T-helper 1 cell treated with Interleukin-12 subunit alpha and Interleukin-12 subunit beta and Interleukin-4 antibody, amounts not matched to agents 30 μg/mL and 1 μg/mL, for 36 hours (primary cell): Measurements from ENCODE around the gene ZNF181.
A peak's percentile ranks its signal among the peaks of the same experiment; 100 is the strongest.
"Not testable (repeated sequence)": the region's sequence is repeated elsewhere in the genome, so short reads cannot be mapped to it uniquely, and the experiment has no call there.

Source experiments
- H3K27ac Mint-ChIP-seq: one replicate; pipeline ENCODE4 v1.8.0; 2021; ENCODE audit warnings: mild to moderate bottlenecking, mixed read lengths
- H3K27me3 Mint-ChIP-seq: one replicate; pipeline ENCODE4 v1.8.0; 2021; ENCODE audit warnings: low read depth, mixed read lengths
- H3K36me3 Mint-ChIP-seq: one replicate; pipeline ENCODE4 v1.8.0; 2021; ENCODE audit warnings: low read depth, mixed read lengths
- H3K4me1 Mint-ChIP-seq: one replicate; pipeline ENCODE4 v1.8.0; 2021; ENCODE audit warnings: low read depth, mixed read lengths
- H3K4me3 Mint-ChIP-seq: one replicate; pipeline ENCODE4 v1.8.0; 2021; ENCODE audit warnings: mild to moderate bottlenecking, moderate library complexity, mixed read lengths
- H3K9me3 Mint-ChIP-seq: one replicate; pipeline ENCODE4 v1.8.0; 2021; ENCODE audit warnings: mixed read lengths

The ZNF181 gene

GRCh38 chr19:34733746-34734536, at the start of gene ZNF181:
ZNF181 (plus strand) TSS chr19:34734243; CDS start chr19:34735038, 795 bp downstream.
- Mint-ChIP-seq H3K9me3 (peaks cover 26% of the 10 kb centered on the region), H3K27ac (peak within 1 kb of the TSS; percentile 96), H3K27me3 (no peaks in the 10 kb centered on the region), H3K4me3 (peak within 1 kb of the TSS; percentile 95), H3K4me1 (peaks cover 22% of the 10 kb centered on the region), H3K36me3 (peaks cover 23% of the 10 kb centered on the region)

GRCh38 chr19:34685266-34685665, 48.8 kb upstream of the ZNF181 start:
- not testable (repeated sequence) for H3K27me3 Mint-ChIP-seq, H3K4me3 Mint-ChIP-seq, H3K4me1 Mint-ChIP-seq, H3K27ac Mint-ChIP-seq
- peaks cover 73% of the 10 kb centered on the region for H3K9me3 Mint-ChIP-seq
- H3K36me3 Mint-ChIP-seq = peaks cover 47% of the 10 kb centered on the region

GRCh38 chr19:34686455-34686854, 47.6 kb upstream of the ZNF181 start:
- peaks cover 37% of the 10 kb centered on the region for H3K36me3 Mint-ChIP-seq
- H3K9me3 Mint-ChIP-seq = peaks cover 73% of the 10 kb centered on the region
- H3K4me1 Mint-ChIP-seq = no peaks in the 10 kb centered on the region
- no peaks in the 10 kb centered on the region for H3K27me3 Mint-ChIP-seq
- H3K4me3 Mint-ChIP-seq = no peak overlapping the region
- no peak overlapping the region for H3K27ac Mint-ChIP-seq

- Mint-ChIP-seq H3K36me3 (peaks cover 30% of the 10 kb centered on the region), H3K9me3 (peaks cover 75% of the 10 kb centered on the region), H3K4me3 (no peak overlapping the region), H3K27ac (no peak overlapping the region), H3K27me3 (no peaks in the 10 kb centered on the region), H3K4me1 (no peaks in the 10 kb centered on the region)
These were observed 46.7 kb upstream of the ZNF181 start for GRCh38 chr19:34687348-34687747.

DNA sequence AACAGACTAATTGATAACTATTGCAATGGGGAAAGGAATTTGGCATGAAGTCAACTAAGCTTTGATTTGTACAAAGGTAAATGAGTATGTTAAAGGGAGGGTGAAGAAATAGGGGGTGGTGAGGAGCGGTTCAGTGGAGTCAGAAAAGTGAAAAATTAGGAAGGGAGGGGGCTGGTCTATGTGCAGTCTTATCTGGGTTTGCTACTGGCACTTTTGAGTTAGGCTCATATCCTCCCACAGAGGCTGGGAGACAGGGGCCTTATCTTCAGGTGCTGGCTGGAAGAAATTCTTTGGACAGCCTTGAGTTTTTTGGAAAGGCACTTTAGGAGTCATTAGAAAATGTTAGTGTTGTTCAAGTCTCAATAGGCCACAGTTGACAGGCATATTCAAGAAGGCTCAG, 45.5 kb upstream of the ZNF181 start:
- H3K36me3 Mint-ChIP-seq = peaks cover 20% of the 10 kb centered on the region
- no peaks in the 10 kb centered on the region for H3K4me1 Mint-ChIP-seq
- H3K9me3 Mint-ChIP-seq = peaks cover 68% of the 10 kb centered on the region
- H3K4me3 Mint-ChIP-seq = no peak overlapping the region
- no peaks in the 10 kb centered on the region for H3K27me3 Mint-ChIP-seq
- no peak overlapping the region for H3K27ac Mint-ChIP-seq

DNA sequence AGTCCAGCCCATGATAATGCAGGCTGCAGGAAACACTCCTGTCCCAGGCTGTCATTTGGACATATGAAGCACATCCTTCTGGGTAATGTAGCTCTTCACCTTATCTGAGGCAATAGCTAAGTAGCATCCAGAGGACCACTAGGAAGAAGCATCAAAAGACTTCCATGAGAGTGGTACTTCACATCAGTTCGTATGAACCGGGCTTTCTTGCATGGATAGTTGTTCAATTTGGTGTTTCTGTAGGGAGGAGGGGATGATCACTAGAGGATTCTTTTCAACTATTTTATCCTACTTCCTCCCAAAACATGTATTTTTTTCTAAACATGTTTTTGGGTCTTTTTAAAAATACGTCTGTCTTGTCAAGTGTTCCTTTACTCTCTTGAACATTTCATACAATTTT, 43.7 kb upstream of the ZNF181 start:
- Mint-ChIP-seq H3K4me3 (no peak overlapping the region), H3K36me3 (peaks cover 7% of the 10 kb centered on the region), H3K9me3 (peaks cover 62% of the 10 kb centered on the region), H3K27ac (no peak overlapping the region), H3K4me1 (no peaks in the 10 kb centered on the region), H3K27me3 (no peaks in the 10 kb centered on the region)

GRCh38 chr19:34692549-34692948, 41.5 kb upstream of the ZNF181 start:
- Mint-ChIP-seq H3K36me3 (peaks cover 1% of the 10 kb centered on the region), H3K27ac (no peak overlapping the region), H3K27me3 (no peaks in the 10 kb centered on the region), H3K4me3 (no peak overlapping the region), H3K9me3 (peaks cover 40% of the 10 kb centered on the region), H3K4me1 (no peaks in the 10 kb centered on the region)

DNA sequence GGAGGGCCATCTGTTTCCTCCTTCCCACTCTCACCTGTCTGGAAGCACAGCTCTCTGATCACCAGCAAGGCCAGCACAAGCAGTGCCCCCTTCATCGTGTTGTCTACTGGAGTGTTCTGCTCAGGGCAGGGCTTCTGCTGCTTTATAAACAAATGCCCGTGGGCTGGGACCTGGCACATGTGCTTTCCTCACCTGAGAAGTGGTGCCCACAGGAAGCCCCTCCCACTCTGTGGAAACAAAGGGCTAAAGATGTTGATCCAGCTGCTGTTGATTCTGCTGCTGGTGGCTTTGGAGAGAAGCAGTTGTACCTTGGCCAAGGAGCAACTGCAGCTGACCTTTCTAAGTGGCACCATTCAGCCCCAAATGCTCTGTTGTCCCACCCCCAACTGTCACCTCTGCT, 26.4 kb upstream of the ZNF181 start:
- Mint-ChIP-seq H3K9me3 (peaks cover 22% of the 10 kb centered on the region), H3K36me3 (no peaks in the 10 kb centered on the region), H3K4me1 (peaks cover 1% of the 10 kb centered on the region), H3K27ac (no peak overlapping the region), H3K27me3 (no peaks in the 10 kb centered on the region), H3K4me3 (no peak overlapping the region)

GRCh38 chr19:34711890-34712289, 22.2 kb upstream of the ZNF181 start:
- no peaks in the 10 kb centered on the region for H3K27me3 Mint-ChIP-seq
- no peak overlapping the region for H3K4me3 Mint-ChIP-seq
- peaks cover 32% of the 10 kb centered on the region for H3K9me3 Mint-ChIP-seq
- peaks cover 5% of the 10 kb centered on the region for H3K36me3 Mint-ChIP-seq
- peaks cover 1% of the 10 kb centered on the region for H3K4me1 Mint-ChIP-seq
- H3K27ac Mint-ChIP-seq = no peak overlapping the region

DNA sequence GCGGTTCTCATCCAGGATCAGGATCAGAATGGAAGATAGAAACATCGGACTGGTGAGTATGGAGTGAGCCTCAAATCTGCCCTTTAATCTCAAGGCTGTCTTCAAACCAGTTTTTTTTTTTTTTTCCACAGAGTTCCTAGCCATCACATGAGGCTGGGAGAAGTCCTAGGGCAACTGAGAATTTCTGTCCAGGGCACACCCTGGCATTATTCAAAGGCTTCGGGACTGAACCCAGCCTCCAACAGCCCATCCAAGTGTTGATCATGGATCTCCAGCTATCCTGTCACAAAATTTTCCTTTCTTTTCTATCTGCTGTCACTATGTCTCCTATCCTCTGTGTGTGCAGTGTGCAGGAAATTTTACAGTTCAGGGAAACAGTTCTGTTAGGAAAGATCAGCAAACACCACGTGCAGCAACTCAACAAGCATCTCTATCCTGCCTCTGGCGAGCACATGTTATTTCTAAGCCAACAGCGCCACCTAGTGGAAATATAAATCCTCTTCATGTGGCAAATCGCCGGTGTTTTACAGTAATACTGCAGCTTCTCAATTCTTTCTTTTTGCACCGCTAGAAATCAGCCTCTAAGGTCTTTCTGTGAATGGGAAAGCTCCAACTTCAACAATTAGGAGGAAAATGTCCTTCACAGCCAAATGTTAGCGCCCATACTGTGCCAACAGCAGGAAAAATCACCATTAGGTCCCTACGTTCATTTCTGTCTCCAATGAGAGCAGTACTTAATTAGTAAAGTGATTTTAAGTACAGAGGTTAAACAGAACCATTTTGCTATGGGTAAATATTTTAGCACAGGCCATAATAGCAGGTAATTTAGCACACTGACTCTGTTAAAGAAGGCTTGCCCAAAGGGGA, 21.4 kb upstream of the ZNF181 start:
- Mint-ChIP-seq H3K36me3 (peaks cover 5% of the 10 kb centered on the region), H3K27ac (no peak overlapping the region), H3K9me3 (peaks cover 32% of the 10 kb centered on the region), H3K4me3 (no peak overlapping the region), H3K4me1 (peaks cover 1% of the 10 kb centered on the region), H3K27me3 (no peaks in the 10 kb centered on the region)

- H3K4me1 Mint-ChIP-seq = peaks cover 1% of the 10 kb centered on the region
- H3K36me3 Mint-ChIP-seq = peaks cover 5% of the 10 kb centered on the region
- H3K4me3 Mint-ChIP-seq = no peak overlapping the region
- no peak overlapping the region for H3K27ac Mint-ChIP-seq
- peaks cover 32% of the 10 kb centered on the region for H3K9me3 Mint-ChIP-seq
- no peaks in the 10 kb centered on the region for H3K27me3 Mint-ChIP-seq
These were observed 20.8 kb upstream of the ZNF181 start for GRCh38 chr19:34713262-34713637.

DNA sequence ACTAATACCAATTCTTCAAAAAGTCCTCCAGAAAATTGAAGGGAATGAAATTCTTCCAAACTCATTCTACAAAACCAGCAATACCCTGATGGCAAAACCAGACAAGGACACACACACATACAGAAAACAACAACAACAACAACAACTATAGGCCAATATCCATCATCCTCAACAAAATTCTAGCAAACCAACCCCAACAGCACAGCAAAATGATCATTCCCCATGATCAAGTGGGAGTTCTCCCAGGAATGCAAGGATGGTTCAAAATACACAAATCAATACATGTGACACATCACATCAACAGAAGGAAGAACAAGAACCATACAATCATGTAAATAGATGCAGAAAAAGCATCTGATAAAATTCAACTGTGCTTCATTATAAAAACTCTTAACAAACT, 18.7 kb upstream of the ZNF181 start:
- Mint-ChIP-seq H3K4me1 (peaks cover 1% of the 10 kb centered on the region), H3K4me3 (no peak overlapping the region), H3K9me3 (peaks cover 32% of the 10 kb centered on the region), H3K27ac (no peak overlapping the region), H3K27me3 (no peaks in the 10 kb centered on the region), H3K36me3 (peaks cover 5% of the 10 kb centered on the region)

GRCh38 chr19:34722353-34722752, 11.7 kb upstream of the ZNF181 start:
- peaks cover 7% of the 10 kb centered on the region for H3K27me3 Mint-ChIP-seq
- no peak overlapping the region for H3K4me3 Mint-ChIP-seq
- no peak overlapping the region for H3K27ac Mint-ChIP-seq
- H3K9me3 Mint-ChIP-seq = no peaks in the 10 kb centered on the region
- no peaks in the 10 kb centered on the region for H3K36me3 Mint-ChIP-seq
- H3K4me1 Mint-ChIP-seq = no peaks in the 10 kb centered on the region

- Mint-ChIP-seq H3K4me3 (no peak overlapping the region), H3K9me3 (no peaks in the 10 kb centered on the region), H3K27ac (no peak overlapping the region), H3K27me3 (peaks cover 12% of the 10 kb centered on the region), H3K36me3 (no peaks in the 10 kb centered on the region), H3K4me1 (no peaks in the 10 kb centered on the region)
These were observed 8.6 kb upstream of the ZNF181 start for GRCh38 chr19:34725400-34725799.
